ENCODE results near the gene FBXL14.
"Not testable (repeated sequence)": the region's sequence is repeated elsewhere in the genome, so short reads cannot be mapped to it uniquely, and the experiment has no call there.

The FBXL14 gene

DNA sequence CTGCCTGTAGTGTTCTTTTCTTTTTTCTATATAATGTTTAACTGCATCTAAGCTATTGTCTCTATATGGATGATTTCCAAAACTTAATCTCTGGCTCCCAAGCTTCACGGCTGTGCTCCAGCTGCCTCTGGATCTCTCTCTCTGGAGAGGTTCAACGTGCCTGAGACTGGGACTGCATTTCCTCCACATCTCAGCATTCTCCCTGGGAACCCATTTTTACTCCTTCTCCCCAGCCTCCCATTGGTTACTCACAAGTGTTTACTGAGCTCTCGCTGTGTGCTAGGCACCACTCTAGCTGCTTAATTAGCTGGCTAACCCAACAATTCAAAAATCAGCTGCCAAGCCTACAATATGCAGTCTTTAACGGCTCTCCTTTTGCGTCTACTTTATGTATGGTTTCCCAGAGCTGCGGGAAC is 34.7 kb downstream of the FBXL14 start:
- no peak overlapping the region for H3K4me3 ChIP-seq (ENCODE audit: low read depth, low read length)
- no peak for DNase-seq (ENCODE audit: low read depth)
- TF ChIP-seq, protein P1, sequence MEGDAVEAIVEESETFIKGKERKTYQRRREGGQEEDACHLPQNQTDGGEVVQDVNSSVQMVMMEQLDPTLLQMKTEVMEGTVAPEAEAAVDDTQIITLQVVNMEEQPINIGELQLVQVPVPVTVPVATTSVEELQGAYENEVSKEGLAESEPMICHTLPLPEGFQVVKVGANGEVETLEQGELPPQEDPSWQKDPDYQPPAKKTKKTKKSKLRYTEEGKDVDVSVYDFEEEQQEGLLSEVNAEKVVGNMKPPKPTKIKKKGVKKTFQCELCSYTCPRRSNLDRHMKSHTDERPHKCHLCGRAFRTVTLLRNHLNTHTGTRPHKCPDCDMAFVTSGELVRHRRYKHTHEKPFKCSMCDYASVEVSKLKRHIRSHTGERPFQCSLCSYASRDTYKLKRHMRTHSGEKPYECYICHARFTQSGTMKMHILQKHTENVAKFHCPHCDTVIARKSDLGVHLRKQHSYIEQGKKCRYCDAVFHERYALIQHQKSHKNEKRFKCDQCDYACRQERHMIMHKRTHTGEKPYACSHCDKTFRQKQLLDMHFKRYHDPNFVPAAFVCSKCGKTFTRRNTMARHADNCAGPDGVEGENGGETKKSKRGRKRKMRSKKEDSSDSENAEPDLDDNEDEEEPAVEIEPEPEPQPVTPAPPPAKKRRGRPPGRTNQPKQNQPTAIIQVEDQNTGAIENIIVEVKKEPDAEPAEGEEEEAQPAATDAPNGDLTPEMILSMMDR (IDR thresholded peaks at IDR 0.05; ENCODE audit: control insufficient read depth, extremely low read depth, insufficient read depth): no peak

DNA sequence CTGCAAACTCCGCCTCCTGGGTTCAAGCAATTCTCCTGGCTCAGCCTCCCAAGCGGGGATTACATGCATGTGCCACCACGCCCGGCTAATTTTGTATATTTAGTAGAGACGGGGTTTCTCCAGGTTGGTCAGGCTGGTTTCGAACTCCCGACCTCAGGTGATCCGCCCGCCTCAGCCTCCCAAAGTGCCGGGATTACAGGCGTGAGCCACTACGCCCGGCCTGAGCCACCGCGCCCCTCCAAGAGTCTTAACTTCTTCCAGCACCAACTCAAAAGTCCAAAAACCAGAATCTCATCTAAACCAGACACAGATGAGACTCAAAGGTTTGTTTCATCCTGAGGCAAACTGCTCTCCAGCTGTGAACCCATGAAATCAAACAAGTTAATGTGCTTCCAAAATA is 36.3 kb downstream of the FBXL14 start:
- not testable (repeated sequence) for H3K4me3 ChIP-seq (ENCODE audit: low read depth, low read length); DNase-seq (ENCODE audit: low read depth)

DNA sequence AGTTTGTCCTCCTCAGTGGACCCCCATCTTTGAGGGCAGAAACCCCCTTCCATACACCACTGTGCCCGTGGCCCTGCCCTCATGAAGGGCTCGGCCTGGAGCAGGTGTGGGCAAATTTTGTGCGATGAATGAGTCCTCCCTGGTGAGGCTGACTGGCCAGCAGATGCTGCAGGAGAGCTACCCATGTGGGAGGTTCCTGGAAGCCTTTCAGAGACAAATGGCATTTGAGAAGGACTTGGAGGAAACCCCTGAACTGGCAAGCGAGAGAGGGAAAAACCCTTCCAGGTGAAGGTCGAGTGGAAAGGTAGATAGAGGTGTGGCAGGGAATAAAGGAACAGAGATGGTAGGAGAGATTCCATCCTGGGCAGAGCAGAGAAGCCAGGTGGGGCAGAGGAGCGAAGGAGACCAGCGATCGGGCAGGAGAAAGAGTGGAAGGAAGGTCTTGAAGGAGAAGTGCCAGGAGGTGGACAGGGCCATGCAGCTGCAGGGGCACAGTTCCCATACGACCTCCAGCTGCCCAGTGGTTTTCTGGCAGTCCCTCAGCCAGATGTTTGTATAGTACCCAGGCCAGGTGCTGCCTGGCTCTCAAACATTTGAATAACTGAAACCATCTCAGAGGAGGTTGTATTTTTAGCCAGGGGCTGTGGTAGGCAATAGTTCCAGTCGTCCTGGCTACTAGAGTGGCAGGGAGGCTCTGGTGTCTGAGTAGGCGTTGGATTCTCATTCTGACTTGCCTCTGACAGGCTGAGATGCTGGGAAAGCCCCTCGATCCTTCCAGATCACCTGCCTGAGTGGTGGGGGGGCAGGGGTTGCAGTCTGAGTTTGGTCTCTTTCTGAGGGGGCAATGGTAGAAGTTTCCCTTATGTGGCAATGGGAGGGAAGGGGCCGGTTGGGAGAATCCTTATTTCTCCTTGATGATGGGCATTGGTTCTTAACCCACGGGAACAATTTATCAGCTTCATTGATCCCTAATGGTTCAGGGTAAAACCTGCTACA is 40.1 kb downstream of the FBXL14 start:
- TF ChIP-seq, protein P1 (IDR thresholded peaks at IDR 0.05; ENCODE audit: control insufficient read depth, extremely low read depth, insufficient read depth): no peak
- no peak overlapping the region for H3K4me3 ChIP-seq (ENCODE audit: low read depth, low read length)
- no peak for DNase-seq (ENCODE audit: low read depth)

DNA sequence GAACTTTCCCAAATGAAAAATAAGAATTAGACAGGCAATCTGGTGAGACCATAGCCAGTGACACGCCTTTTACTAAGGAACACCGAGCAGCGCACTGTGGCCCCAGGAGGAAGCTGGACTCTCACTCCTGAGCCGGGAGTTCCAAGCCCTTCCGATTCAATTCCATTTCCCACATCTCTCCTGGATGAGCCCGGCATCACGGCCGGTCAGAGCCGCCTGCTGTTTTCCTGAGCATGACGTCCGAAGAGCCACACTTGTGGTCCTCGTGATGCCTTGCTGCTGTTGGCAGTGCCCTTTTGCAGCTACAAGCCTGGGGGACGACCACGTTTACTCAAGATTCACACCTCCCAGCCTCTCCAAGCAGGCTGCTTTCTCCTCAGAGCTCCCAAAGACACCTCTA is 40.8 kb downstream of the FBXL14 start:
- no peak overlapping the region for H3K4me3 ChIP-seq (ENCODE audit: low read depth, low read length)
- TF ChIP-seq, protein P1 (IDR thresholded peaks at IDR 0.05; ENCODE audit: control insufficient read depth, extremely low read depth, insufficient read depth): no peak
- no peak for DNase-seq (ENCODE audit: low read depth)

DNA sequence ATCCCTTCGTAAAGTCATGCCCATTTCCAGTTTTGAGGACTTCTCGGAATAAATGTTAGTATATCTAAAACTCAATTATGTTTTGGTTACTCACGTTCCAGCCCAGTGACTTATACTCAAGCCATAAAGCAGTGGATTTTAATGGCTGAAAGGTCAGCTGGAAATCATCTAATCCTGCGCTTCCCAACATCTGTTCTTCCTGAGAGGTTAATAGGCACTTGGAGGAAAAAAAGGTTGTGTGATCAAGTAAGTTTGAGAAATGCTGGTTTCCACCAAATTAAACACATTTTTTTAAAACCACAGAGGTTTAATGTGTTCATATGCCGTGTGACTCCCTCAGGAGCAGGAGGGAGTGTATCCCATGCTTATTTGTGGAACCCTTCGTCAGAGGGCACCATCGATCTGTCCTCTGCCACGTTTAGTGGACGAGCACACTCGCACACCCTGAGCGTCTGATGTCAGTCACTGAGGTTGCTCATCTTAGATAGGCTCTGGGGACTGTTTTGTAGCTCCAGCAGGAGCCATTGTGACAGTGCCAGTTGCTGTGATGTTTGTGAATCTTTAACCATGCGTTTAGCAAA is 41.4 kb downstream of the FBXL14 start:
- TF ChIP-seq, protein P1 (IDR thresholded peaks at IDR 0.05; ENCODE audit: control insufficient read depth, extremely low read depth, insufficient read depth): no peak
- no peak for DNase-seq (ENCODE audit: low read depth)
- H3K4me3 ChIP-seq (ENCODE audit: low read depth, low read length): no peak overlapping the region

DNA sequence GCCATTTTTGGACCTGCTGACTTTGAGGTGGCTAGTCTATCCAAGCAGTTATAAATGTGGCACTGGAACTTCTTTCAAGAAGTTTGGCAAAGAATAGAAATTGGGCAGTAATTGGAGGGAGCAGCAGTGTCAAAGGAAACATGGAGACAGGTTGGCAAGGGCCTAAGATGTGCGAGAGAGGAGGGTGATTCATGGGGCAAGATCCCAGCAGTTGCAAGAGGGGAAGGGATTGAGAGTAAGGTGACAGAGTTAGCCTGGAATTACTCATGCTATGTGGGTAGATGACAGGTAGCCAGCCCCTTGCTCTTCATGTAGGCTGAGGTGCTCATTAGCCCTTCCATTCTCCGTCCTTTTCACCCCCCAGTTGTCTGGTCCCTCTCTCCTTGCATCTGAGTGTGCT is 42.2 kb downstream of the FBXL14 start:
- H3K4me3 ChIP-seq (ENCODE audit: low read depth, low read length): no peak overlapping the region
- DNase-seq (ENCODE audit: low read depth): no peak
- TF ChIP-seq, protein P1 (IDR thresholded peaks at IDR 0.05; ENCODE audit: control insufficient read depth, extremely low read depth, insufficient read depth): no peak

DNA sequence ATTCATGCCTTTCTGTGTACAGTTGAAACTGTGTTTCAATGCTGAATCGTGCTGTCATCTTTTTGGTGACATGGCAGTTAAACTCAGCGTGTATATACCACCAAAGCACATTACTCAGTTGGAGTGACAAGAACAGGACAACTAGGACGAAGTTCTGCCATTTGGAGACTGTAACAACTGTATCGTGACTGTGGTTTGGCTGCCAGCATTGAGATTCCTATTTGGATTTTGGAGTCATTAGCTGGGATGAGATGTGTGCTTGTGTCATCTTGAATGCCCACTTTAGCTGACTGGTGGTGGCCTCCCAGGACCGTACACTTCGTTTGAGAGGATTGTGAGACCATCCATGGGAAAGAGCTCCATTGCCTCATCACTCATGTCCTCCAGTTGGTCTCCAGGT is 42.9 kb downstream of the FBXL14 start:
- no peak overlapping the region for H3K4me3 ChIP-seq (ENCODE audit: low read depth, low read length)
- TF ChIP-seq, protein P1 (IDR thresholded peaks at IDR 0.05; ENCODE audit: control insufficient read depth, extremely low read depth, insufficient read depth): no peak
- no peak for DNase-seq (ENCODE audit: low read depth)
